CD14-positive monocyte (primary cell): Measurements from ENCODE around the gene SMYD3. TPM values are rescaled to one million over a fixed set of nuclear protein-coding genes. Genes with fewer than 3 reads are reported as not detected.

ENCODE experiments used
- DNase-seq, 3 donors: peaks; one replicate each; pipeline ENCODE4 v3.0.0-alpha.2; 2011 to 2022
- H2AFZ ChIP-seq: 2 replicates; pipeline ENCODE4 v1.6.0; 2012; ENCODE audit warnings: mild to moderate bottlenecking, low read depth, low read length, inconsistent platforms; ENCODE audit not compliant: insufficient read depth, poor library complexity, severe bottlenecking
- H3K27ac ChIP-seq, 2 donors: 1 replicate in 1 of 2; 2 replicates in 1 of 2; pipeline ENCODE4 v1.5.1; 2012 to 2013; ENCODE audit warnings: low read length in 2 of 2, control low read depth in 1 of 2, inconsistent platforms in 1 of 2, low read depth in 1 of 2, mild to moderate bottlenecking in 1 of 2
- H3K27me3 ChIP-seq, 2 donors: one replicate each; pipeline versions ENCODE4 v1.6.0 to v1.6.1; 2011 to 2013; ENCODE audit warnings: low read length in 2 of 2; ENCODE audit not compliant: control insufficient read depth in 2 of 2, insufficient read depth in 2 of 2
- H3K36me3 ChIP-seq, 2 donors: replicated peaks in 1 of 2; 1 replicate in 1 of 2; 2 replicates in 1 of 2; pipeline versions ENCODE4 v1.5.1 to v1.6.1; 2012 to 2013; ENCODE audit warnings: low read length in 2 of 2, control low read depth in 1 of 2, inconsistent platforms in 1 of 2, mild to moderate bottlenecking in 1 of 2; ENCODE audit not compliant: insufficient read depth in 2 of 2, control insufficient read depth in 1 of 2
- H3K4me1 ChIP-seq, 2 donors: 1 replicate in 1 of 2; 2 replicates in 1 of 2; pipeline versions ENCODE4 v1.5.1 to v1.6.1; 2012 to 2013; ENCODE audit warnings: low read length in 2 of 2, control low read depth in 1 of 2, inconsistent platforms in 1 of 2, mild to moderate bottlenecking in 1 of 2, moderate library complexity in 1 of 2; ENCODE audit not compliant: insufficient read depth in 2 of 2, control insufficient read depth in 1 of 2
- H3K4me2 ChIP-seq: replicated peaks from 2 replicates; pipeline ENCODE3; 2012; ENCODE audit warnings: low read length, moderate library complexity, mild to moderate bottlenecking; ENCODE audit not compliant: poor library complexity, severe bottlenecking; ENCODE audit errors: extremely low read depth
- H3K4me3 ChIP-seq, 3 experiments: fragments of 200-600 bp in 1 of 3; sonication (generic) in 1 of 3; replicated peaks in 1 of 3; 1 replicate in 2 of 3; 2 replicates in 1 of 3; pipeline ENCODE4 v1.5.1; 2011 to 2013; ENCODE audit warnings: low read length in 3 of 3, mild to moderate bottlenecking in 3 of 3, control low read depth in 2 of 3, low read depth in 2 of 3, inconsistent platforms in 1 of 3, moderate library complexity in 1 of 3
- H3K79me2 ChIP-seq: 2 replicates; pipeline ENCODE4 v1.6.0; 2012; ENCODE audit warnings: mild to moderate bottlenecking, control low read depth, inconsistent platforms, low read length, moderate library complexity; ENCODE audit not compliant: insufficient read depth
- H3K9ac ChIP-seq: 2 replicates; pipeline ENCODE4 v1.6.0; 2017; ENCODE audit warnings: low read length, mild to moderate bottlenecking; ENCODE audit not compliant: insufficient read depth, poor library complexity, severe bottlenecking
- H3K9me3 ChIP-seq, 2 donors: replicated peaks in 1 of 2; 1 replicate in 1 of 2; 2 replicates in 1 of 2; pipeline versions ENCODE4 v1.5.1 to v1.6.1; 2012 to 2013; ENCODE audit warnings: low read length in 2 of 2, control low read depth in 1 of 2; ENCODE audit not compliant: control insufficient read depth in 1 of 2, insufficient read depth in 1 of 2
- H4K20me1 ChIP-seq: 2 replicates; pipeline ENCODE4 v1.6.0; 2012; ENCODE audit warnings: mild to moderate bottlenecking, low read length, control low read depth, moderate library complexity; ENCODE audit not compliant: insufficient read depth
- H3K27ac Mint-ChIP-seq, 7 donors: one replicate each; pipeline ENCODE4 v1.8.0; 2020; ENCODE audit warnings: mild to moderate bottlenecking in 7 of 7, mixed read lengths in 7 of 7, moderate library complexity in 6 of 7, inconsistent platforms in 2 of 7
- H3K27me3 Mint-ChIP-seq, 3 donors: one replicate each; pipeline ENCODE4 v1.8.0; 2021 to 2022; ENCODE audit warnings: low read depth in 3 of 3, mild to moderate bottlenecking in 3 of 3, mixed read lengths in 3 of 3, moderate library complexity in 3 of 3, inconsistent platforms in 1 of 3
- H3K36me3 Mint-ChIP-seq, 2 donors: one replicate each; pipeline ENCODE4 v1.8.0; 2020; ENCODE audit warnings: mixed read lengths in 2 of 2, inconsistent platforms in 1 of 2, mild to moderate bottlenecking in 1 of 2
- H3K4me1 Mint-ChIP-seq: one replicate; pipeline ENCODE4 v1.8.0; 2020; ENCODE audit warnings: mild to moderate bottlenecking, mixed read lengths
- H3K4me3 Mint-ChIP-seq, 2 donors: one replicate each; pipeline ENCODE4 v1.8.0; 2020; ENCODE audit warnings: mild to moderate bottlenecking in 2 of 2, mixed read lengths in 2 of 2, moderate library complexity in 1 of 2
- H3K9me3 Mint-ChIP-seq, 7 donors: one replicate each; pipeline ENCODE4 v1.8.0; 2020 to 2022; ENCODE audit warnings: mixed read lengths in 7 of 7, mild to moderate bottlenecking in 6 of 7, moderate library complexity in 6 of 7, inconsistent platforms in 2 of 7
- CTCF ChIP-seq: fragments of 200-600 bp; IDR thresholded peaks from one replicate; pipeline ENCODE4 v1.8.0; 2022; ENCODE audit warnings: antibody characterized with exemption, mild to moderate bottlenecking
- whole genome bisulfite sequencing: methylation state at CpG from one replicate; pipeline ENCODE4 v1.1.5; 2013; ENCODE audit warnings: missing lambda C conversion rate; ENCODE audit not compliant: insufficient coverage; 5-methylcytosine and 5-hydroxymethylcytosine counted together
- intact Hi-C, 2 donors: fragments of 100-400 bp; cut with micrococcal nuclease; formaldehyde crosslinking; loops; one replicate each; pipeline versions ENCODE4 v1.15.0 to v1.15.1; 2023
- polyA plus RNA-seq, 3 donors: library from polyadenylated mRNA; depleted of rRNA in 1 of 3; unstranded in 2 of 3; stranded (reverse) in 1 of 3; fragments of 300-500 nt in 2 of 3; fragments of >200 nt in 1 of 3; fragmentation: Illumina TruSeq in 2 of 3; gene quantifications; 1 replicate in 2 of 3; 2 replicates in 1 of 3; pipeline ENCODE4 v1.2.3, GENCODE V29; 2012 to 2021

SMYD3 gene
- polyA plus RNA-seq, 3 donors, result 2.7 to 8.4 (median 4.0) TPM

- Histone ChIP-seq H3K79me2 (no peaks in the 10 kb centered on the region), H4K20me1 (no peaks in the 10 kb centered on the region), H3K4me2 (no peak overlapping the region), H3K4me1 (no peaks in the 10 kb centered on the region), H3K36me3 (no peaks in the 10 kb centered on the region), H3K27me3 (no peaks in the 10 kb centered on the region), H3K9ac (no peak overlapping the region), H3K27ac (no peak overlapping the region), H2AFZ (no peak overlapping the region), H3K4me3 (no peak overlapping the region), H3K9me3 (no peaks in the 10 kb centered on the region)
- H3K36me3 Mint-ChIP-seq, result peaks cover 0 to 6% of the 10 kb centered on the region in 2 donors
- peaks cover 7 to 17% (median 14%) of the 10 kb centered on the region in 7 donors for H3K9me3 Mint-ChIP-seq
- no peak overlapping the region for H3K4me3 Mint-ChIP-seq
- TF ChIP-seq CTCF, result peak; percentile 49
- peaks cover 0 to 3% (median 1%) of the 10 kb centered on the region in 3 donors for H3K27me3 Mint-ChIP-seq
- no CpG with 5 or more reads among the region's 2 CpGs for WGBS
- DNase-seq, result no peak
- intact Hi-C loops, result no loop called here
- H3K27ac Mint-ChIP-seq, result no peak overlapping the region
- H3K4me1 Mint-ChIP-seq, result no peaks in the 10 kb centered on the region
Measured at GRCh38 chr1:245888809-245889208, 618.3 kb downstream of the SMYD3 start.

- H3K27me3 Mint-ChIP-seq, result peaks cover 0 to 3% (median 1%) of the 10 kb centered on the region in 3 donors
- H3K36me3 Mint-ChIP-seq, result peaks cover 0 to 3% of the 10 kb centered on the region in 2 donors
- Histone ChIP-seq H3K27me3 (no peaks in the 10 kb centered on the region), H3K9me3 (no peaks in the 10 kb centered on the region), H3K9ac (no peak overlapping the region), H3K4me1 (no peaks in the 10 kb centered on the region), H4K20me1 (no peaks in the 10 kb centered on the region), H3K79me2 (no peaks in the 10 kb centered on the region), H3K4me3 (no peak overlapping the region), H2AFZ (no peak overlapping the region), H3K36me3 (no peaks in the 10 kb centered on the region), H3K4me2 (no peak overlapping the region), H3K27ac (no peak overlapping the region)
- DNase-seq, result no peak
- no peak for TF ChIP-seq CTCF
- intact Hi-C loops, result no loop called here
- H3K4me3 Mint-ChIP-seq, result no peak overlapping the region
- H3K27ac Mint-ChIP-seq, result peak overlapping the region in 1 of 7 donors; percentile 27
- peaks cover 5 to 13% (median 10%) of the 10 kb centered on the region in 7 donors for H3K9me3 Mint-ChIP-seq
- WGBS, result no CpG with 5 or more reads among the region's 1 CpG
- H3K4me1 Mint-ChIP-seq, result no peaks in the 10 kb centered on the region
Measured at GRCh38 chr1:245887829-245888228, 619.2 kb downstream of the SMYD3 start.
